ENCODE measurements around the gene CORO7. TPM values are rescaled to one million over a fixed set of nuclear protein-coding genes. Genes with fewer than 3 reads are reported as not detected.

CORO7 gene
- polyA plus RNA-seq, 1 of the 3 experiments (the other 2 are of a cell fraction) = 25.8 TPM

- Histone ChIP-seq H3K27me3 (ENCODE audit: insufficient read depth) (no peaks in the 10 kb centered on the region), H3K9me3 (no peaks in the 10 kb centered on the region), H3K9me2 (no peaks in the 10 kb centered on the region), H3K4me1 (ENCODE audit: control insufficient read depth in 1 of 2, insufficient read depth in 2 of 2, low read depth in 1 of 2, low read length in 1 of 2) (peaks cover 24 to 60% of the 10 kb centered on the region in 2 experiments; a peak in 3 of 4 replicates), H3K4me2 (peak overlapping the region; percentile 50; the same call in 1 of the 2 replicates), H2AFZ (ENCODE audit: low read depth) (no peak overlapping the region), H3K9ac (no peak overlapping the region), H4K20me1 (ENCODE audit: insufficient read depth) (peaks cover 21% of the 10 kb centered on the region), H3K36me3 (replicated peaks in 1 of 2; ENCODE audit: control insufficient read depth in 1 of 2, insufficient read depth in 2 of 2, low read length in 1 of 2) (no peaks in the 10 kb centered on the region), H3F3A (replicated peaks; ENCODE audit: insufficient read depth) (peaks cover 13% of the 10 kb centered on the region), H3K4me3 (ENCODE audit: low read depth in 2 of 2, low read length in 1 of 2) (no peak overlapping the region), H3K79me2 (ENCODE audit: insufficient read depth) (peaks cover 20% of the 10 kb centered on the region), H3K27ac (ENCODE audit: low read depth in 2 of 2, low read length in 1 of 2) (peak overlapping the region in 1 of 2 experiments; percentile 54; a peak in 2 of 4 replicates)
- POLR2A ChIA-PET = interaction anchor here (0.6 to 1.4 kb wide), 2 partner anchors 23 to 61 kb away, joined by 4 to 6 read pairs; no protein-coding TSS in a partner anchor
- peak; percentile 82 for DNase-seq
- 33% methylated on average over 5 of the region's 13 CpGs for WGBS (ENCODE audit: low lambda C conversion rate)
- CTCF ChIA-PET = interaction anchor here (1.0 to 32.1 kb wide), 6 partner anchors 9 to 80 kb away, joined by 4 to 558 read pairs (median 8); no protein-coding TSS in a partner anchor
- TF ChIP-seq TEAD4 (IDR thresholded peaks at IDR 0.05; ENCODE audit: borderline replicate concordance, insufficient read depth) = no peak
- TF ChIP-seq, protein P1, sequence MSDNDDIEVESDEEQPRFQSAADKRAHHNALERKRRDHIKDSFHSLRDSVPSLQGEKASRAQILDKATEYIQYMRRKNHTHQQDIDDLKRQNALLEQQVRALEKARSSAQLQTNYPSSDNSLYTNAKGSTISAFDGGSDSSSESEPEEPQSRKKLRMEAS (IDR thresholded peaks at IDR 0.05; ENCODE audit: low read depth) = peak; percentile 69; the same call in 1 of the 2 replicates
- TF ChIP-seq JUND (IDR thresholded peaks at IDR 0.05) = no peak
- no peak for TF ChIP-seq POLR2AphosphoS5 (IDR thresholded peaks at IDR 0.05; ENCODE audit: low read depth, low read length)
- TF ChIP-seq, protein P2, sequence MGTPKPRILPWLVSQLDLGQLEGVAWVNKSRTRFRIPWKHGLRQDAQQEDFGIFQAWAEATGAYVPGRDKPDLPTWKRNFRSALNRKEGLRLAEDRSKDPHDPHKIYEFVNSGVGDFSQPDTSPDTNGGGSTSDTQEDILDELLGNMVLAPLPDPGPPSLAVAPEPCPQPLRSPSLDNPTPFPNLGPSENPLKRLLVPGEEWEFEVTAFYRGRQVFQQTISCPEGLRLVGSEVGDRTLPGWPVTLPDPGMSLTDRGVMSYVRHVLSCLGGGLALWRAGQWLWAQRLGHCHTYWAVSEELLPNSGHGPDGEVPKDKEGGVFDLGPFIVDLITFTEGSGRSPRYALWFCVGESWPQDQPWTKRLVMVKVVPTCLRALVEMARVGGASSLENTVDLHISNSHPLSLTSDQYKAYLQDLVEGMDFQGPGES (IDR thresholded peaks at IDR 0.05; ENCODE audit: low read depth, low read length) = no peak
- peak; percentile 33 for TF ChIP-seq CHD2 (IDR thresholded peaks at IDR 0.05; ENCODE audit: low read length, partially characterized antibody)
- TF ChIP-seq RAD21 (IDR thresholded peaks at IDR 0.05; ENCODE audit: low read length) = peak; percentile 13; the same call in 1 of the 2 replicates
- no peak for TF ChIP-seq YY1 (IDR thresholded peaks at IDR 0.05; ENCODE audit: low read depth)
- TF ChIP-seq REST (IDR thresholded peaks at IDR 0.05; ENCODE audit: low read depth, low read length) = no peak
- TF ChIP-seq, protein P3, sequence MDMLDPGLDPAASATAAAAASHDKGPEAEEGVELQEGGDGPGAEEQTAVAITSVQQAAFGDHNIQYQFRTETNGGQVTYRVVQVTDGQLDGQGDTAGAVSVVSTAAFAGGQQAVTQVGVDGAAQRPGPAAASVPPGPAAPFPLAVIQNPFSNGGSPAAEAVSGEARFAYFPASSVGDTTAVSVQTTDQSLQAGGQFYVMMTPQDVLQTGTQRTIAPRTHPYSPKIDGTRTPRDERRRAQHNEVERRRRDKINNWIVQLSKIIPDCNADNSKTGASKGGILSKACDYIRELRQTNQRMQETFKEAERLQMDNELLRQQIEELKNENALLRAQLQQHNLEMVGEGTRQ (IDR thresholded peaks at IDR 0.05; ENCODE audit: borderline replicate concordance, low read depth, low read length) = no peak
- no peak for TF ChIP-seq TAF1 (IDR thresholded peaks at IDR 0.05; ENCODE audit: borderline replicate concordance, low read depth, low read length)
- TF ChIP-seq SMC3 (IDR thresholded peaks at IDR 0.05; ENCODE audit: low read depth, low read length) = 0 out of 2 replicates have a peak, but pooled peaks have one; percentile 17
- TF ChIP-seq MEF2A (IDR thresholded peaks at IDR 0.05; ENCODE audit: borderline replicate concordance, low read depth) = no peak
- TF ChIP-seq NRF1 (IDR thresholded peaks at IDR 0.05; ENCODE audit: low read depth, low read length) = no peak
- no peak for TF ChIP-seq FOXM1 (IDR thresholded peaks at IDR 0.05; ENCODE audit: low read depth)
- TF ChIP-seq, protein P4, sequence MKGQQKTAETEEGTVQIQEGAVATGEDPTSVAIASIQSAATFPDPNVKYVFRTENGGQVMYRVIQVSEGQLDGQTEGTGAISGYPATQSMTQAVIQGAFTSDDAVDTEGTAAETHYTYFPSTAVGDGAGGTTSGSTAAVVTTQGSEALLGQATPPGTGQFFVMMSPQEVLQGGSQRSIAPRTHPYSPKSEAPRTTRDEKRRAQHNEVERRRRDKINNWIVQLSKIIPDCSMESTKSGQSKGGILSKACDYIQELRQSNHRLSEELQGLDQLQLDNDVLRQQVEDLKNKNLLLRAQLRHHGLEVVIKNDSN (IDR thresholded peaks at IDR 0.05; ENCODE audit: borderline replicate concordance, low read depth) = no peak
- peak; percentile 71; the same call in 1 of the 2 replicates for TF ChIP-seq TCF12 (IDR thresholded peaks at IDR 0.05)
- TF ChIP-seq EP300 (IDR thresholded peaks at IDR 0.05; ENCODE audit: borderline replicate concordance in 1 of 2, low read depth in 1 of 2, low read length in 1 of 2) = peak in 1 of 2 experiments; percentile 70; a peak in 1 of 4 replicates
- TF ChIP-seq GATA2 (CRISPR knock-in tag; IDR thresholded peaks at IDR 0.05) = no peak
- TF ChIP-seq, protein P5, sequence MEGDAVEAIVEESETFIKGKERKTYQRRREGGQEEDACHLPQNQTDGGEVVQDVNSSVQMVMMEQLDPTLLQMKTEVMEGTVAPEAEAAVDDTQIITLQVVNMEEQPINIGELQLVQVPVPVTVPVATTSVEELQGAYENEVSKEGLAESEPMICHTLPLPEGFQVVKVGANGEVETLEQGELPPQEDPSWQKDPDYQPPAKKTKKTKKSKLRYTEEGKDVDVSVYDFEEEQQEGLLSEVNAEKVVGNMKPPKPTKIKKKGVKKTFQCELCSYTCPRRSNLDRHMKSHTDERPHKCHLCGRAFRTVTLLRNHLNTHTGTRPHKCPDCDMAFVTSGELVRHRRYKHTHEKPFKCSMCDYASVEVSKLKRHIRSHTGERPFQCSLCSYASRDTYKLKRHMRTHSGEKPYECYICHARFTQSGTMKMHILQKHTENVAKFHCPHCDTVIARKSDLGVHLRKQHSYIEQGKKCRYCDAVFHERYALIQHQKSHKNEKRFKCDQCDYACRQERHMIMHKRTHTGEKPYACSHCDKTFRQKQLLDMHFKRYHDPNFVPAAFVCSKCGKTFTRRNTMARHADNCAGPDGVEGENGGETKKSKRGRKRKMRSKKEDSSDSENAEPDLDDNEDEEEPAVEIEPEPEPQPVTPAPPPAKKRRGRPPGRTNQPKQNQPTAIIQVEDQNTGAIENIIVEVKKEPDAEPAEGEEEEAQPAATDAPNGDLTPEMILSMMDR (IDR thresholded peaks at IDR 0.05) = no peak
- TF ChIP-seq, protein P6, sequence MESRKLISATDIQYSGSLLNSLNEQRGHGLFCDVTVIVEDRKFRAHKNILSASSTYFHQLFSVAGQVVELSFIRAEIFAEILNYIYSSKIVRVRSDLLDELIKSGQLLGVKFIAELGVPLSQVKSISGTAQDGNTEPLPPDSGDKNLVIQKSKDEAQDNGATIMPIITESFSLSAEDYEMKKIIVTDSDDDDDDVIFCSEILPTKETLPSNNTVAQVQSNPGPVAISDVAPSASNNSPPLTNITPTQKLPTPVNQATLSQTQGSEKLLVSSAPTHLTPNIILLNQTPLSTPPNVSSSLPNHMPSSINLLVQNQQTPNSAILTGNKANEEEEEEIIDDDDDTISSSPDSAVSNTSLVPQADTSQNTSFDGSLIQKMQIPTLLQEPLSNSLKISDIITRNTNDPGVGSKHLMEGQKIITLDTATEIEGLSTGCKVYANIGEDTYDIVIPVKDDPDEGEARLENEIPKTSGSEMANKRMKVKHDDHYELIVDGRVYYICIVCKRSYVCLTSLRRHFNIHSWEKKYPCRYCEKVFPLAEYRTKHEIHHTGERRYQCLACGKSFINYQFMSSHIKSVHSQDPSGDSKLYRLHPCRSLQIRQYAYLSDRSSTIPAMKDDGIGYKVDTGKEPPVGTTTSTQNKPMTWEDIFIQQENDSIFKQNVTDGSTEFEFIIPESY (IDR thresholded peaks at IDR 0.05; ENCODE audit: borderline replicate concordance, low read depth) = no peak
Measured at GRCh38 chr16:4369007-4369733, 47.2 kb downstream of the CORO7 start.

Data from SK-N-SH (cell line).